SK-N-SH (cell line): ENCODE data around the gene OR5AK2. TPM values are rescaled to one million over a fixed set of nuclear protein-coding genes. Genes with fewer than 3 reads are reported as not detected.

Experiments used
- CTCF ChIA-PET: fragments of 300-600, 350-600 bp; formaldehyde crosslinking; extraction: SDS; loops from one replicate; lab custom pipeline; 2021; lab: Yijun Ruan, JAX
- POLR2A ChIA-PET: fragments of 350-600 bp; sonication (Branson Sonifier 250); formaldehyde crosslinking; extraction: SDS; loops from one replicate; lab custom pipeline; 2020; ENCODE audit warnings: antibody characterized with exemption, inconsistent platforms; lab: Yijun Ruan, JAX
- DNase-seq: peaks from one replicate; pipeline ENCODE4 v3.0.0; 2012
- H2AFZ ChIP-seq: fragments of 200-600 bp; sonication (generic); 2 replicates; pipeline ENCODE4 v1.8.1; 2016; ENCODE audit warnings: antibody characterized with exemption, mild to moderate bottlenecking, low read depth
- H3F3A ChIP-seq: fragments of 200-600 bp; sonication (generic); replicated peaks from 2 replicates; pipeline ENCODE3; 2016; ENCODE audit warnings: antibody characterized with exemption, mild to moderate bottlenecking; ENCODE audit not compliant: insufficient read depth
- H3K27ac ChIP-seq, 2 experiments: fragments of 200-500 bp in 1 of 2; fragments of 200-600 bp in 1 of 2; sonication (Bioruptor generic) in 1 of 2; sonication (generic), shearing (Covaris generic) in 1 of 2; 2 replicates each; pipeline versions ENCODE4 v1.5.1 to v1.6.1; 2014 to 2016; ENCODE audit warnings: low read depth in 2 of 2, inconsistent platforms in 1 of 2, low read length in 1 of 2, mild to moderate bottlenecking in 1 of 2, mixed read lengths in 1 of 2
- H3K27me3 ChIP-seq: fragments of 200-600 bp; sonication (generic), shearing (Covaris generic); 2 replicates; pipeline ENCODE4 v1.6.1; 2016; ENCODE audit warnings: mixed run types; ENCODE audit not compliant: insufficient read depth
- H3K36me3 ChIP-seq, 2 experiments: fragments of 200-500 bp in 1 of 2; fragments of 200-600 bp in 1 of 2; sonication (Bioruptor generic) in 1 of 2; sonication (generic) in 1 of 2; replicated peaks in 1 of 2; 2 replicates each; pipeline versions ENCODE3 to v1.5.1; 2014 to 2016; ENCODE audit warnings: low read length in 1 of 2, mild to moderate bottlenecking in 1 of 2; ENCODE audit not compliant: insufficient read depth in 2 of 2, control insufficient read depth in 1 of 2
- H3K4me1 ChIP-seq, 2 experiments: fragments of 200-500 bp in 1 of 2; fragments of 200-600 bp in 1 of 2; sonication (Bioruptor generic) in 1 of 2; sonication (generic), shearing (Covaris generic) in 1 of 2; 2 replicates each; pipeline versions ENCODE4 v1.5.1 to v1.6.1; 2014 to 2016; ENCODE audit warnings: low read depth in 1 of 2, low read length in 1 of 2, mixed run types in 1 of 2; ENCODE audit not compliant: insufficient read depth in 2 of 2, control insufficient read depth in 1 of 2
- H3K4me2 ChIP-seq: fragments of 200-600 bp; sonication (generic), shearing (Covaris generic); 2 replicates; pipeline ENCODE4 v1.6.1; 2017; ENCODE audit warnings: mixed run types
- H3K4me3 ChIP-seq, 2 experiments: fragments of 200-500 bp in 1 of 2; fragments of 200-600 bp in 1 of 2; sonication (Bioruptor generic) in 1 of 2; sonication (generic), shearing (Covaris generic) in 1 of 2; 2 replicates each; pipeline versions ENCODE4 v1.5.1 to v1.8.1; 2014 to 2016; ENCODE audit warnings: low read depth in 2 of 2, inconsistent platforms in 1 of 2, low read length in 1 of 2, mild to moderate bottlenecking in 1 of 2, mixed read lengths in 1 of 2, moderate library complexity in 1 of 2
- H3K79me2 ChIP-seq: fragments of 200-600 bp; sonication (generic); 2 replicates; pipeline ENCODE4 v1.8.1; 2017; ENCODE audit warnings: mild to moderate bottlenecking; ENCODE audit not compliant: insufficient read depth
- H3K9ac ChIP-seq: fragments of 200-600 bp; sonication (generic); 2 replicates; pipeline ENCODE4 v1.6.1; 2017; ENCODE audit warnings: mixed run types
- H3K9me2 ChIP-seq: fragments of 200-600 bp; sonication (generic); 2 replicates; pipeline ENCODE4 v1.6.1; 2017; ENCODE audit warnings: mixed run types
- H3K9me3 ChIP-seq: fragments of 200-600 bp; sonication (generic); 2 replicates; pipeline ENCODE4 v1.6.1; 2017; ENCODE audit warnings: mixed run types, mild to moderate bottlenecking, moderate library complexity
- H4K20me1 ChIP-seq: fragments of 200-600 bp; sonication (generic); 2 replicates; pipeline ENCODE4 v1.6.1; 2017; ENCODE audit warnings: mild to moderate bottlenecking, mixed run types; ENCODE audit not compliant: insufficient read depth
- EP300 ChIP-seq, 2 experiments: IDR thresholded peaks; 2 replicates each; pipeline versions ENCODE4 v1.4.0 to v1.6.1; 2012; ENCODE audit warnings: borderline replicate concordance in 1 of 2, low read depth in 1 of 2, low read length in 1 of 2
- EZH2phosphoT487 ChIP-seq: fragments of 200-600 bp; sonication (generic); IDR thresholded peaks from 2 replicates; pipeline ENCODE4 v1.6.1; 2017; ENCODE audit warnings: low read depth, mixed run types, mild to moderate bottlenecking, antibody characterized with exemption, moderate library complexity, borderline replicate concordance
- FOXJ3 ChIP-seq: sonication (generic); formaldehyde crosslinking; IDR thresholded peaks from 2 replicates; pipeline ENCODE4 v1.5.1; 2020; ENCODE audit warnings: mild to moderate bottlenecking, missing genetic modification reagents
- GABPA ChIP-seq: IDR thresholded peaks from 2 replicates; pipeline ENCODE4 v1.4.0; 2012; ENCODE audit warnings: low read depth, mild to moderate bottlenecking
- IRF3 ChIP-seq: fragments of 150-350 bp; IDR thresholded peaks from 2 replicates; pipeline ENCODE4 v1.6.1; 2016; ENCODE audit warnings: mild to moderate bottlenecking, low read depth, low read length
- NRF1 ChIP-seq: IDR thresholded peaks from 2 replicates; pipeline ENCODE4 v1.6.1; 2012; ENCODE audit warnings: low read depth, mild to moderate bottlenecking, low read length
- PBX3 ChIP-seq: IDR thresholded peaks from 2 replicates; pipeline ENCODE4; 2012
- RFX5 ChIP-seq: IDR thresholded peaks from 2 replicates; pipeline ENCODE4 v1.6.1; 2012; ENCODE audit warnings: mild to moderate bottlenecking, improper control_type of control experiment, low read length
- RXRA ChIP-seq: IDR thresholded peaks from 2 replicates; pipeline ENCODE4 v1.4.0; 2012; ENCODE audit warnings: low read depth, mild to moderate bottlenecking, borderline replicate concordance
- SIN3A ChIP-seq: IDR thresholded peaks from 2 replicates; pipeline ENCODE4 v1.6.1; 2012; ENCODE audit warnings: low read depth, mild to moderate bottlenecking, low read length, moderate library complexity, borderline replicate concordance
- TEAD4 ChIP-seq: IDR thresholded peaks from 2 replicates; pipeline ENCODE4 v1.4.0; 2012; ENCODE audit warnings: mild to moderate bottlenecking, borderline replicate concordance; ENCODE audit not compliant: insufficient read depth
- USF1 ChIP-seq: IDR thresholded peaks from 2 replicates; pipeline ENCODE4 v1.4.0; 2012; ENCODE audit warnings: low read depth, borderline replicate concordance
- WGBS: methylation state at CpG from one replicate; pipeline ENCODE4 v1.1.6; 2017; ENCODE audit warnings: low lambda C conversion rate; 5-methylcytosine and 5-hydroxymethylcytosine counted together
- polyA plus RNA-seq, 3 experiments: library from polyadenylated mRNA; depleted of rRNA; stranded (reverse); fragments of >200 nt; gene quantifications; 2 replicates each; pipeline ENCODE4 v1.2.3, GENCODE V29; 2012

The OR5AK2 gene
- polyA plus RNA-seq, 1 of the 3 experiments (the other 2 are of a cell fraction): not detected

- WGBS: 13% methylated on average over 2 of the region's 2 CpGs
- no peak overlapping the region for H2AFZ ChIP-seq
- H3K9ac ChIP-seq: no peak overlapping the region
- no peak overlapping the region for H3K4me3 ChIP-seq
- H3K79me2 ChIP-seq: no peaks in the 10 kb centered on the region
- TF ChIP-seq RXRA: no peak
- TF ChIP-seq EZH2phosphoT487: no peak
- no peak for TF ChIP-seq GABPA
- TF ChIP-seq RFX5: no peak
- TF ChIP-seq NRF1: no peak
- TF ChIP-seq IRF3: no peak
- TF ChIP-seq PBX3: no peak
- TF ChIP-seq, all 33 proteins: peak for 0
- H3K9me3 ChIP-seq: no peaks in the 10 kb centered on the region
- H3F3A ChIP-seq: no peaks in the 10 kb centered on the region
- no peak for DNase-seq
- ChIA-PET POLR2A (no interaction called here), CTCF (no interaction called here)
- no peak overlapping the region for H3K27ac ChIP-seq
- no peaks in the 10 kb centered on the region for H3K4me1 ChIP-seq
- no peaks in the 10 kb centered on the region for H4K20me1 ChIP-seq
- H3K36me3 ChIP-seq: no peaks in the 10 kb centered on the region
- no peaks in the 10 kb centered on the region for H3K9me2 ChIP-seq
- no peaks in the 10 kb centered on the region for H3K27me3 ChIP-seq
- no peak overlapping the region for H3K4me2 ChIP-seq
These were observed 2.0 kb downstream of the OR5AK2 start for GRCh38 chr11:56990702-56991101.

GRCh38 chr11:56994532-56994931 lies 5.8 kb downstream of the OR5AK2 start:
- Histone ChIP-seq H3K4me3 (no peak overlapping the region), H2AFZ (no peak overlapping the region), H3K4me2 (no peak overlapping the region), H4K20me1 (no peaks in the 10 kb centered on the region), H3K9me3 (no peaks in the 10 kb centered on the region), H3K79me2 (no peaks in the 10 kb centered on the region), H3K9ac (no peak overlapping the region), H3F3A (no peaks in the 10 kb centered on the region), H3K27me3 (no peaks in the 10 kb centered on the region), H3K9me2 (no peaks in the 10 kb centered on the region)
- ChIA-PET CTCF (no interaction called here), POLR2A (no interaction called here)
- DNase-seq: no peak
- TF ChIP-seq TEAD4 (no peak), EP300 (IDR thresholded peaks at IDR 0.05; ENCODE audit: borderline replicate concordance in 1 of 2, low read depth in 1 of 2, low read length in 1 of 2) (no peak), FOXJ3 (no peak), SIN3A (no peak), USF1 (no peak)
- TF ChIP-seq, all 33 proteins: peak for 0
- Histone ChIP-seq H3K4me1 (no peaks in the 10 kb centered on the region), H3K27ac (no peak overlapping the region), H3K36me3 (no peaks in the 10 kb centered on the region)
